Stimulated activated naive B cell treated with anti-CD40 and anti-IgM and Interleukin-4, amounts not matched to agents 10 μg/mL and 1 μg/mL and 100 μg/mL, for 72 hours (primary cell): ENCODE data around the gene TM9SF3.

Experiments
- ATAC-seq, 2 donors: fragments of 150-1000 bp; cut with Tn5 transposase; replicated peaks; 2 replicates each; pipeline ENCODE4 v1.10.0; 2021; ENCODE audit warnings: moderate library complexity in 1 of 2
- DNase-seq: peaks from one replicate; pipeline ENCODE4 v3.0.0; 2021
- H3K27ac Mint-ChIP-seq: one replicate; pipeline ENCODE4 v1.8.0; 2022; ENCODE audit warnings: mild to moderate bottlenecking, mixed read lengths
- H3K27me3 Mint-ChIP-seq, 2 donors: one replicate each; pipeline ENCODE4 v1.8.0; 2022; ENCODE audit warnings: mixed read lengths in 2 of 2
- H3K36me3 Mint-ChIP-seq, 2 donors: one replicate each; pipeline ENCODE4 v1.8.0; 2022; ENCODE audit warnings: mixed read lengths in 2 of 2, mild to moderate bottlenecking in 1 of 2
- H3K4me1 Mint-ChIP-seq, 2 donors: one replicate each; pipeline ENCODE4 v1.8.0; 2022; ENCODE audit warnings: mixed read lengths in 2 of 2, mild to moderate bottlenecking in 1 of 2
- H3K4me3 Mint-ChIP-seq, 2 donors: one replicate each; pipeline ENCODE4 v1.8.0; 2022; ENCODE audit warnings: mild to moderate bottlenecking in 2 of 2, mixed read lengths in 2 of 2, moderate library complexity in 1 of 2
- H3K9me3 Mint-ChIP-seq, 2 donors: one replicate each; pipeline ENCODE4 v1.8.0; 2022; ENCODE audit warnings: mixed read lengths in 2 of 2, mild to moderate bottlenecking in 1 of 2

The TM9SF3 gene

GRCh38 chr10:96529634-96530279, 57.1 kb downstream of the TM9SF3 start:
- no peaks in the 10 kb centered on the region for H3K27me3 Mint-ChIP-seq
- H3K36me3 Mint-ChIP-seq: peaks cover 22 to 44% of the 10 kb centered on the region in 2 donors
- H3K4me3 Mint-ChIP-seq: no peak overlapping the region

GRCh38 chr10:96524741-96525140, 62.1 kb downstream of the TM9SF3 start:
- H3K9me3 Mint-ChIP-seq: no peaks in the 10 kb centered on the region
- ATAC-seq (no peak), DNase-seq (no peak)
- H3K36me3 Mint-ChIP-seq: peaks cover 25 to 48% of the 10 kb centered on the region in 2 donors
- no peaks in the 10 kb centered on the region for H3K4me1 Mint-ChIP-seq
- no peak overlapping the region for H3K27ac Mint-ChIP-seq
- no peaks in the 10 kb centered on the region for H3K27me3 Mint-ChIP-seq
- H3K4me3 Mint-ChIP-seq: no peak overlapping the region

More at GRCh38 chr10:96529634-96530279, 57.1 kb downstream of the TM9SF3 start:
- no peaks in the 10 kb centered on the region for H3K9me3 Mint-ChIP-seq
- no peak overlapping the region for H3K27ac Mint-ChIP-seq
- no peak for ATAC-seq
- no peaks in the 10 kb centered on the region for H3K4me1 Mint-ChIP-seq
- no peak for DNase-seq

- no peak for ATAC-seq
- Mint-ChIP-seq H3K4me3 (no peak overlapping the region), H3K27me3 (peaks cover 12 to 35% of the 10 kb centered on the region in 2 donors), H3K4me1 (peaks cover 14 to 31% of the 10 kb centered on the region in 2 donors), H3K9me3 (no peaks in the 10 kb centered on the region), H3K36me3 (peaks cover 13 to 14% of the 10 kb centered on the region in 2 donors), H3K27ac (no peak overlapping the region)
- no peak for DNase-seq
Measured at GRCh38 chr10:96517284-96517683, 69.5 kb downstream of the TM9SF3 start.

GRCh38 chr10:96516337-96516736, 70.5 kb downstream of the TM9SF3 start:
- no peak for ATAC-seq
- no peak overlapping the region for H3K27ac Mint-ChIP-seq
- no peaks in the 10 kb centered on the region for H3K9me3 Mint-ChIP-seq
- peaks cover 16 to 44% of the 10 kb centered on the region in 2 donors for H3K27me3 Mint-ChIP-seq
- DNase-seq: no peak
- peaks cover 17 to 40% of the 10 kb centered on the region in 2 donors for H3K4me1 Mint-ChIP-seq
- peaks cover 13 to 14% of the 10 kb centered on the region in 2 donors for H3K36me3 Mint-ChIP-seq
- no peak overlapping the region for H3K4me3 Mint-ChIP-seq

GRCh38 chr10:96513698-96514561, 72.9 kb downstream of the TM9SF3 start, which contains the start of gene TLL2:
Gene TLL2 (minus strand): TSS chr10:96513926. CDS start chr10:96513685, 241 bp downstream.
- DNase-seq (peak; percentile 65), ATAC-seq (peak; percentile 81 to 86)
- Mint-ChIP-seq H3K27ac (peak within 1 kb of the TSS; percentile 60), H3K27me3 (peaks cover 16 to 45% of the 10 kb centered on the region in 2 donors), H3K4me1 (peaks cover 17 to 42% of the 10 kb centered on the region in 2 donors), H3K36me3 (peaks cover 3 to 6% of the 10 kb centered on the region in 2 donors), H3K4me3 (peak within 1 kb of the TSS; percentile 79 to 85), H3K9me3 (no peaks in the 10 kb centered on the region)

- Mint-ChIP-seq H3K27me3 (peaks cover 16 to 45% of the 10 kb centered on the region in 2 donors), H3K4me1 (peaks cover 17 to 45% of the 10 kb centered on the region in 2 donors), H3K36me3 (peaks cover 2 to 3% of the 10 kb centered on the region in 2 donors), H3K4me3 (peak overlapping the region; percentile 79 to 85), H3K9me3 (no peaks in the 10 kb centered on the region), H3K27ac (peak overlapping the region; percentile 56)
- DNase-seq: peak; percentile 66
- ATAC-seq: peak; percentile 77 to 82
Measured at GRCh38 chr10:96513305-96513697, 73.5 kb downstream of the TM9SF3 start.

GRCh38 chr10:96512524-96513304, 74.1 kb downstream of the TM9SF3 start:
- H3K9me3 Mint-ChIP-seq: no peaks in the 10 kb centered on the region
- H3K27ac Mint-ChIP-seq: no peak overlapping the region
- peaks cover 17 to 45% of the 10 kb centered on the region in 2 donors for H3K4me1 Mint-ChIP-seq
- H3K27me3 Mint-ChIP-seq: peaks cover 16 to 45% of the 10 kb centered on the region in 2 donors
- DNase-seq: no peak
- peak; percentile 4 to 10 for ATAC-seq
- H3K36me3 Mint-ChIP-seq: peaks cover 0 to 1% of the 10 kb centered on the region in 2 donors
- H3K4me3 Mint-ChIP-seq: peak overlapping the region; percentile 79 to 85

- DNase-seq: no peak
- ATAC-seq: no peak
Measured at GRCh38 chr10:96511044-96511945, 75.5 kb downstream of the TM9SF3 start.

GRCh38 chr10:96509017-96509641, 77.7 kb downstream of the TM9SF3 start:
- no peak overlapping the region for H3K27ac Mint-ChIP-seq
- H3K27me3 Mint-ChIP-seq: peaks cover 8 to 29% of the 10 kb centered on the region in 2 donors
- peaks cover 11 to 32% of the 10 kb centered on the region in 2 donors for H3K4me1 Mint-ChIP-seq
- no peaks in the 10 kb centered on the region for H3K36me3 Mint-ChIP-seq
- DNase-seq (no peak), ATAC-seq (no peak)
- H3K9me3 Mint-ChIP-seq: no peaks in the 10 kb centered on the region
- no peak overlapping the region for H3K4me3 Mint-ChIP-seq

More at GRCh38 chr10:96511044-96511945, 75.5 kb downstream of the TM9SF3 start:
- no peak overlapping the region for H3K27ac Mint-ChIP-seq
- no peak overlapping the region for H3K4me3 Mint-ChIP-seq
- no peaks in the 10 kb centered on the region for H3K9me3 Mint-ChIP-seq
- peaks cover 12 to 47% of the 10 kb centered on the region in 2 donors for H3K27me3 Mint-ChIP-seq
- H3K36me3 Mint-ChIP-seq: peaks cover 0 to under 1% of the 10 kb centered on the region in 2 donors
- H3K4me1 Mint-ChIP-seq: peaks cover 17 to 45% of the 10 kb centered on the region in 2 donors

- no peaks in the 10 kb centered on the region for H3K9me3 Mint-ChIP-seq
- H3K27ac Mint-ChIP-seq: no peak overlapping the region
- peaks cover 6 to 16% of the 10 kb centered on the region in 2 donors for H3K27me3 Mint-ChIP-seq
- ATAC-seq (no peak), DNase-seq (no peak)
- no peak overlapping the region for H3K4me3 Mint-ChIP-seq
- H3K36me3 Mint-ChIP-seq: no peaks in the 10 kb centered on the region
- H3K4me1 Mint-ChIP-seq: peaks cover under 1 to 11% of the 10 kb centered on the region in 2 donors
Measured at GRCh38 chr10:96507044-96507443, 79.8 kb downstream of the TM9SF3 start.

GRCh38 chr10:96505150-96506136, 81.4 kb downstream of the TM9SF3 start:
- Mint-ChIP-seq H3K27me3 (peaks cover 11 to 22% of the 10 kb centered on the region in 2 donors), H3K4me1 (peaks cover 0 to 5% of the 10 kb centered on the region in 2 donors), H3K9me3 (no peaks in the 10 kb centered on the region), H3K27ac (no peak overlapping the region), H3K36me3 (no peaks in the 10 kb centered on the region), H3K4me3 (no peak overlapping the region)
- DNase-seq: no peak
- ATAC-seq: no peak
